ENCODE data around the gene MARCHF10. TPM values are rescaled to one million over a fixed set of nuclear protein-coding genes. Genes with fewer than 3 reads are reported as not detected.

The MARCHF10 gene
- total and polyA plus RNA-seq, 2 of the 13 experiments (the other 11 are each of a cell fraction or from before 2014, with no cell fraction given): not detected

- Histone ChIP-seq H4K20me1 (ENCODE audit: insufficient read depth, low read length) (no peaks in the 10 kb centered on the region), H3K27ac (ENCODE audit: extremely low read length, insufficient read depth, low read length) (no peak overlapping the region), H3K79me2 (ENCODE audit: insufficient read depth, low read length) (no peaks in the 10 kb centered on the region), H3K9ac (ENCODE audit: insufficient read depth, low read depth, low read length) (no peak overlapping the region), H3K27me3 (ENCODE audit: control insufficient read depth in 1 of 2, insufficient read depth in 2 of 2, low read length in 2 of 2) (peaks cover 0 to 9% of the 10 kb centered on the region in 2 experiments; a peak in 1 of 5 replicates), H3K4me3 (replicated peaks in 1 of 3; ENCODE audit: insufficient read depth in 1 of 3, low read depth in 2 of 3, low read length in 3 of 3) (no peak overlapping the region), H3K36me3 (replicated peaks in 1 of 2; ENCODE audit: control insufficient read depth in 1 of 2, insufficient read depth in 2 of 2, low read length in 2 of 2) (no peaks in the 10 kb centered on the region), H3K4me1 (ENCODE audit: insufficient read depth, low read length) (no peaks in the 10 kb centered on the region), H2AFZ (ENCODE audit: low read length) (no peak overlapping the region), H3K9me3 (ENCODE audit: low read length) (no peaks in the 10 kb centered on the region), H3K4me2 (ENCODE audit: low read depth, low read length) (no peak overlapping the region)
- TF ChIP-seq HHEX (CRISPR knock-in tag; IDR thresholded peaks at IDR 0.05) (no peak), TSC22D2 (CRISPR knock-in tag; IDR thresholded peaks at IDR 0.05; ENCODE audit: borderline replicate concordance) (no peak), POLR2AphosphoS5 (IDR thresholded peaks at IDR 0.05; ENCODE audit: low read depth, low read length) (no peak), NONO (IDR thresholded peaks at IDR 0.05) (no peak), NONO (CRISPR knock-in tag; conservative IDR thresholded peaks at IDR 0.05) (no peak), SIN3A (IDR thresholded peaks at IDR 0.05; ENCODE audit: borderline replicate concordance, low read depth, low read length) (no peak), ATAD3A (CRISPR knock-in tag; IDR thresholded peaks at IDR 0.05) (no peak)
- in situ Hi-C loops (cut with HindIII; ENCODE audit: extremely low pct_ligation_motif_present, low pct_unique_long_range_greater_than_20kb): no loop called here
- WGBS (ENCODE audit: low lambda C conversion rate): 13% methylated on average over 10 of the region's 10 CpGs
- DNase-seq (ENCODE audit: low spot score): no peak
- ATAC-seq: no peak
- ChIA-PET POLR2A (no interaction called here), CTCF (ENCODE audit: low intra/inter-chr PET ratio, low total read pairs) (no interaction called here)
- intact Hi-C loops (cut with micrococcal nuclease; ENCODE audit: unreplicated experiment): no loop called here
- no TSS peak for BruUV-seq (replicated peaks)
- no peak for FAIRE-seq
Measured at GRCh38 chr17:62827746-62828485, 19.8 kb upstream of the MARCHF10 start.

- H3K9me3 ChIP-seq (ENCODE audit: low read length): no peaks in the 10 kb centered on the region
- intact Hi-C loops (cut with micrococcal nuclease; ENCODE audit: unreplicated experiment) (no loop called here), in situ Hi-C loops (cut with HindIII; ENCODE audit: extremely low pct_ligation_motif_present, low pct_unique_long_range_greater_than_20kb) (no loop called here)
- no peaks in the 10 kb centered on the region for H3K4me1 ChIP-seq (ENCODE audit: insufficient read depth, low read length)
- no peak overlapping the region for H3K27ac ChIP-seq (ENCODE audit: extremely low read length, insufficient read depth, low read length)
- ATAC-seq (no peak), DNase-seq (ENCODE audit: low spot score) (no peak), FAIRE-seq (no peak)
- H3K36me3 ChIP-seq (replicated peaks in 1 of 2; ENCODE audit: control insufficient read depth in 1 of 2, insufficient read depth in 2 of 2, low read length in 2 of 2): no peaks in the 10 kb centered on the region
- ChIA-PET CTCF (ENCODE audit: low intra/inter-chr PET ratio, low total read pairs) (no interaction called here), POLR2A (no interaction called here)
- H3K27me3 ChIP-seq (ENCODE audit: control insufficient read depth in 1 of 2, insufficient read depth in 2 of 2, low read length in 2 of 2): peaks cover 0 to 11% of the 10 kb centered on the region in 2 experiments; a peak in 1 of 5 replicates
- no TSS peak for BruUV-seq (replicated peaks)
- H3K4me3 ChIP-seq (replicated peaks in 1 of 3; ENCODE audit: insufficient read depth in 1 of 3, low read depth in 2 of 3, low read length in 3 of 3): no peak overlapping the region
- H3K9ac ChIP-seq (ENCODE audit: insufficient read depth, low read depth, low read length): no peak overlapping the region
- no peak overlapping the region for H3K4me2 ChIP-seq (ENCODE audit: low read depth, low read length)
- H3K79me2 ChIP-seq (ENCODE audit: insufficient read depth, low read length): no peaks in the 10 kb centered on the region
- 16% methylated on average over 3 of the region's 3 CpGs for WGBS (ENCODE audit: low lambda C conversion rate)
- no peaks in the 10 kb centered on the region for H4K20me1 ChIP-seq (ENCODE audit: insufficient read depth, low read length)
- H2AFZ ChIP-seq (ENCODE audit: low read length): no peak overlapping the region
- TF ChIP-seq ZNF644 (CRISPR knock-in tag; IDR thresholded peaks at IDR 0.05; ENCODE audit: low read depth) (no peak), HMGXB3 (CRISPR knock-in tag; IDR thresholded peaks at IDR 0.05; ENCODE audit: borderline replicate concordance) (no peak), FOSL1 (CRISPR knock-in tag; IDR thresholded peaks at IDR 0.05; ENCODE audit: borderline replicate concordance) (no peak), ZKSCAN5 (CRISPR knock-in tag; IDR thresholded peaks at IDR 0.05) (no peak), REXO4 (CRISPR knock-in tag; IDR thresholded peaks at IDR 0.05; ENCODE audit: borderline replicate concordance) (no peak), ZNF883 (CRISPR knock-in tag; IDR thresholded peaks at IDR 0.05; ENCODE audit: not compliant biosample characterization) (no peak)
Measured at GRCh38 chr17:62826956-62827355, 18.8 kb upstream of the MARCHF10 start.
